Stimulated activated CD8-positive, alpha-beta memory T cell treated with anti-CD3 and anti-CD28 coated beads, Interleukin-12 subunit alpha, Interleukin-12 subunit beta, amount 100 ng/mL, for 1 hour (primary cell): ENCODE measurements around the gene DIPK1A.

ENCODE experiments used
- DNase-seq: peaks from one replicate; pipeline ENCODE4 v3.0.0-alpha.2; 2020; ENCODE audit warnings: low read depth

The DIPK1A gene

DNA sequence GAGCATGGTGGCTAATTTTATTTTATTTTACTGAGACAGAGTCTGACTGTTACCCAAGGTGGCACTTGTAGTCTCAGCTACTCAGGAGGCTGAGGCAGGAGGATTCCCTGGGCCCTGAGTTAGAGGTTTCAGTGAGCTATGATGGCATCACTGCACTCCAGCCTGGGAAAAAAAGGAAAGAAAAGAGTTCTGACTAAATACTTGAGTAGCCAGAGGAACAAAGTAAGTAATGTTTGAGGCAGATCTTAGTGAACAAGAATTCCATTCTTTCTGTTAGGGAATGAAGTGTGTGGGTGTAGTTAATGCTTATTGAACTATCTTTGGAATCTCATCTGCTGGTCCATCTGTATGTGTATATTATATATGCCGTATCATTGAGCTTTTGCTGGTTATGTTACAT, 163.3 kb downstream of the DIPK1A start:
- DNase-seq, result no peak

DNA sequence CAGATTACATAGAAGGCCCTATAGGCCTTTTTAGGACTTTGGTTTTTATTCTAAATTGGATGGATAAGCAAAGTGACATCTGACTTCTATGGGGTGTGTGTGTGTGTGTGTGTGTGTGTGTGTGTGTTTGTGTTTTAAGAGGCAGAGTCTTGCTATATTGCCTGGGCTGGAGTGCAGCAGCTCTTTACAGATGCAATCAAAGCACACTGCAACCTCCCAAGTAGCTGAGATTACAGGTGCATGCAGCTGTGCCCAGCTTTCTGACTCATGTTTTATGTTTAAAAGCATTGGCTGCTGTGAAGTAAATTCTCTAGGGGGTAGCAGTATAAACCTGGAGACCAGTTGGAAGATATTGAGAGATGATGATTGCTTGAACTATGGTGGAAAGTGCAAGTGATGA, 164.0 kb downstream of the DIPK1A start:
- DNase-seq, result no peak

DNA sequence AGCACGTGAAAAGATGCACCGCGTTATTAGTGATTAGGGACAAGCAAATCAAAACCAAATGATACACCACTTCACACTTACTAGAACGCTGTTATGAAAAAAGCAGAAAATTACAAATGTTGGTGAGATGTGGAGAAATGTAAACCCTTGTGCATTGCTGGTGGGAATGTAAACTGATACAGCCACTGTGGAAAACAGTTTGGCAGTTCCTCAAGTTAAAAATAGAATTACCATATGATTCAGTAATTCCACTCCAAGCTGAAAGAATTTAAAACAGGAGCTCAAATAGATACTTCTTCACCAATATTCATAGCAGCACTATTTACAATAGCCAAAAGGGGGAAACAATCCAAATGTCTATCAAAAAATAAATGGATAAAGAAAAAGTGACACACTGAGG, 166.1 kb downstream of the DIPK1A start:
- DNase-seq, result no peak

DNA sequence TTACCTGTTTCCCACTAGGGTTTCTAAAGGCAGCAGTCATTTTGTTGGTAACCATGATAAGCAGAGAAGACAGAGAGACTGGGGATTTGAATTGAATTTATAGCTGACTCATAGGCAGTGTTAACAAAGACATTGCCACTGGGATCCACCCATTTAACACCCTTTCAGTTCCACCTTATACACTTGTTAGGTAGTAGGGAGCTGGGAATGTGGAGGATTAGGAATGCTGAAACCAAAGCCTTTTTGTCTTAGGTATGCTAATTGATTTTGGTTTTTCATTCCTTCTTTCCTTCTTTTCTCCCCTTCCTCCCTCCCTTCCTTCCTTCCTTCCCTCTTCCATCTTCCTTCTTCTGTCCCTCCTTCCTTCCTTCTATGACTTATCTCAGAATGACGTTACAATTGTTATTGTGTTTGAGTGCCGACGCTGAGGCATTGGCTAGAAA, 168.9 kb downstream of the DIPK1A start:
- DNase-seq, result no peak
